GM21515 (cell line): ENCODE data around the gene MACROD2.
"Not testable (repeated sequence)": the region's sequence is repeated elsewhere in the genome, so short reads cannot be mapped to it uniquely, and the experiment has no call there.

Source experiments
- ATAC-seq: cut with Tn5 transposase; IDR thresholded peaks from one replicate; pipeline ENCODE4 v1.9.1; 2021; ENCODE audit not compliant: unreplicated experiment

Gene MACROD2

DNA sequence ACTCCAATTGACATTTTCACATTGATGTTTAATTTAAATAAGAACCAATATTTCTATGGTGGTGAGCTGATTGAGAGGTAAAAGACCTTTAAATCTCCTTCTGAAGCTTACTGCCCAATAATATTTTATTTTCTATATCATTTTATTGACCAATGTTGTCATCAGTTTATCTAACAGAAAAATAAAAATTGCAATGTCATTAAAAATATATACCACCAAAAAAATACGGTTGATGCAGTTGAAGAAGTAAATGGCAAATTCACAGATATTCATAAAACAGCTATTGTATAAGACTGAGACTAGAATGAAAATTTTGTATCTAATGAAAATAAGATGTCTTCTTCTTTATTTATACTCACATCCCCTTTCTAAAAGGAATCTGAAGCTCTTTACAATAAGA is 1375.1 kb downstream of the MACROD2 start:
- ATAC-seq = no peak

- ATAC-seq = no peak
These were observed 1379.4 kb downstream of the MACROD2 start for GRCh38 chr20:15374682-15375081.

GRCh38 chr20:15375836-15376235 is 1380.5 kb downstream of the MACROD2 start:
- ATAC-seq = no peak

DNA sequence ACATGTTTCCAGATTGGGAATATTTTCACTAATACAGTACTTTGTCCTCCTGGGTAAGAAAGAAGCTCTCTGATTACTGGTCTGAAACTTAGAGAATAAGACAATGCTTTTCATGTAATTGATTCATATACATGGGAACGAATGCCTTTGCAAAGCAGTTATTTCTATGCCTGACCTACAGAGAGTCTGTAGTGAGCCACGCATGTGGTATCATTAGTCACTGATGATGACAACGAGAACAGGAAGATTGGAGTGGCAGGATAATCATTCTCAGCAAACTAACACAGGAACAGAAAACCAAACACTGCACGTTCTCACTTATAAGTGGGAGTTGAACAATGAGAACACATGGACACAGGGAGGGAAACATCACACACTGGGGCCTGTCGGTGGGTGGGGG is 1382.3 kb downstream of the MACROD2 start:
- not testable (repeated sequence) for ATAC-seq

DNA sequence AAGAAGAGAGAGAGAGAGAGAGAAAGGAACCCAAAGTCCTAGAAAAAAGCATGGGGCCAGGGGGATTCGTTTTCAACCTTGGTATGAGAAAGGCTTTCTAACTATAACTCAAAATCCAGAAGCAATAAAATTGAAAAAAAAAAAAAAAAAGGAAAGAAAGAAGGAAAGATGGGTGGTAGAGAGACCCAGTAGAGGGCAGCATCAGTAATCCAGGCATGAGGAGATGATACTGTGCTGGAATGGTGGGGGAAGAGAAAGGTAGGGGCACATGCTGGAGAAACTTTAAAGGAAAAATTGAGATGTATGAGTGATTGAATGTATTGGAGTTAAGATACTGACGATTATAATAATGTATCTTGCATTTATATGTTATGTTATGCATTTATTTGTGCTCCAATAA is 1382.8 kb downstream of the MACROD2 start:
- ATAC-seq = no peak

- no peak for ATAC-seq
These were observed 1384.5 kb downstream of the MACROD2 start for GRCh38 chr20:15379681-15380296.

GRCh38 chr20:15380770-15381169 is 1385.5 kb downstream of the MACROD2 start:
- no peak for ATAC-seq

DNA sequence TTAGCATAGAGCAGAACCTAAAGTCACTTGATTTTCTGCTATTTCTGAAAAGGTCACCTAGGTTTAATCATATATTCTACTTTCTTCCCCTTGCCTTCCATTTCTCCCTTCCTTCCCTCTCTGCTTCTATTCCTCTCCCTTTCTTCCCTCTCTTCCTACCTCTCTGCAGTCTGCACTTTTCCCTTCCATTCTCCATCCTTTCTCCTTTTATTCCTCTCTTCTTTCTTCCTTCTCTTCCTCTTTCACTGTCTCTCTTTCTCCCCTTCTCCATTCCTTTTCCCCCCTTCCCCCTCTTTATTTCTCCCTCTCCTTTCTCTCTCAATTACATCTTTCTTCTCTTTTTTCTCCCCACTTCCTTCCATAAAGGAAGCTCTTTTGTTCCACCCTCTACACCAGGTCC is 1391.9 kb downstream of the MACROD2 start:
- ATAC-seq = no peak

GRCh38 chr20:15395457-15395856 is 1400.1 kb downstream of the MACROD2 start:
- no peak for ATAC-seq

DNA sequence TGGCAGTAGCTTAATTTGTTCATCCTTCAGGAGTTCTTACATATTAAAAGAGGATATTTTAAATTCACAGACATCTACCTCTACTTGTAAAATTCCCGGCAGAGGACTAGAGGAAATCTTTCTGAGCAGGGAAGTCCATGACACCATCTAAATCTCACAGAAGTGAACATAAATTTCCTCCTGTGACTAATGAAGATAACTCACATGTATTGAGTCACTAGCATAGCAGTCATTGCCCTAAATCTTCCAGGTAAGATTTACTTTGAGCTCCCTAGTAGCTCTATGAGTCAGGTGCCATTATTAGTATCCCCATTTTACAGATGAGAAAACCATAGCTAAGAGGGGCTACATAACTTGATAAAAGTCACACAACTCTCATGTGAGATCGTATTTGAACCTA is 1400.7 kb downstream of the MACROD2 start:
- no peak for ATAC-seq

GRCh38 chr20:15396900-15397299 is 1401.6 kb downstream of the MACROD2 start:
- no peak for ATAC-seq

- no peak for ATAC-seq
These were observed 1404.5 kb downstream of the MACROD2 start for GRCh38 chr20:15399781-15400180.

- ATAC-seq = no peak
These were observed 1410.8 kb downstream of the MACROD2 start for GRCh38 chr20:15406072-15406471.

- ATAC-seq = no peak
These were observed 1416.5 kb downstream of the MACROD2 start for GRCh38 chr20:15411781-15412180.

DNA sequence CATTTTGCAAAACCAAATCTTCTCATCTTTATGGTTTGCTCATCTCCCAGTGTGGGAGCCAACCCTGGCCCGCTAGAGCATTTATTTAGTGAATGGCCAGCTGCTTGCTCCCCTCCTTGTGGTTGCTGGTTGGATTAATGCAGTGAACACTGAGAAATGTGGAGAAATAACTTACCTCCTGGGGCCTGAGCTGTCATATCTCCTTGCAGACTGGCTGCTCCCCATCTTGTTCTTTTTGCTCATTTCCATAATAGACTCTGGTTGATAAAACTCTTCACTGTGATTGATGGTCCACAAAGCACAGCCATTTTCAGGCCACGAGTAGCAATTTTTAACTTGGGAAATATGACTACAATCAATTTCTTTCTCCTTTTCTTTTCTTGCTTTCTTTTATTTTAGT is 1420.6 kb downstream of the MACROD2 start:
- ATAC-seq = no peak

- no peak for ATAC-seq
These were observed 1424.5 kb downstream of the MACROD2 start for GRCh38 chr20:15419856-15420255.

DNA sequence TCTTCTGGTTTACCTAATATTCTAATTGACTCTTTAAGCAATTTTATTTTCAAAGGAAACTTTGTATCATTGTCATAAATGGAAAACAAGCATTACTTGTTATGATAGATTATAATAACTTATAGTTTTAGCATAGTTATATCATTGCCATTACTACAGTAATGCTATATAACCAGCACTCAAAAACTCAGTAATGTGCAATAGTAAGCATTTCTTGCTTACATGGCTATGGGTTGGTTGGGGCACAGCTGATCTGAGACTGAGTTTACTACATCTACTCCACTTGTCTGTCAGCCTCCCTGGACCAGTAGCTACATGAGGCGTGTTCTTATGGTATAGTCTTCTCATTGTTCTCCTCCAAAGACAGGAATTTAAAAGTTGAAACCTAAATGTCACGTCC is 1427.7 kb downstream of the MACROD2 start:
- no peak for ATAC-seq

DNA sequence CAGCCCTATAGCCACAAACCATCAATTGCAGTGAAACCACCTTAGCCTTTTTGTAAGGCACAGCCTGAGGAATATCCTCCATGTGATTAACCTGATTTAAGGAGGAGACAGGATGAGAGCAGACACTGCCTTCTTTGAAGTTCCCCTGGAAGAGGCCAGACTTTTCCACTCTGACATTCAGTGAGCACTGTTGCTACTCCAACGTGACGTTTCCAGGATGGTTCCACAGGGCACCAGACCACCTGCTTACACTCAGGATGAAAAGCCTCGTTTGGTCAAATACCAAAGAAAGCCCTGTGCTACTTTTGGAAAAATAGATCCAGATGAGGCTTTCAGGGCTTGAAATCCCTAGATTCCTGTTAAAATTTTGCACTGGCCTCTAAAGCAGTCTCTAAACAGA is 1444.2 kb downstream of the MACROD2 start:
- no peak for ATAC-seq

- ATAC-seq = no peak
These were observed 1444.9 kb downstream of the MACROD2 start for GRCh38 chr20:15440049-15440820.

DNA sequence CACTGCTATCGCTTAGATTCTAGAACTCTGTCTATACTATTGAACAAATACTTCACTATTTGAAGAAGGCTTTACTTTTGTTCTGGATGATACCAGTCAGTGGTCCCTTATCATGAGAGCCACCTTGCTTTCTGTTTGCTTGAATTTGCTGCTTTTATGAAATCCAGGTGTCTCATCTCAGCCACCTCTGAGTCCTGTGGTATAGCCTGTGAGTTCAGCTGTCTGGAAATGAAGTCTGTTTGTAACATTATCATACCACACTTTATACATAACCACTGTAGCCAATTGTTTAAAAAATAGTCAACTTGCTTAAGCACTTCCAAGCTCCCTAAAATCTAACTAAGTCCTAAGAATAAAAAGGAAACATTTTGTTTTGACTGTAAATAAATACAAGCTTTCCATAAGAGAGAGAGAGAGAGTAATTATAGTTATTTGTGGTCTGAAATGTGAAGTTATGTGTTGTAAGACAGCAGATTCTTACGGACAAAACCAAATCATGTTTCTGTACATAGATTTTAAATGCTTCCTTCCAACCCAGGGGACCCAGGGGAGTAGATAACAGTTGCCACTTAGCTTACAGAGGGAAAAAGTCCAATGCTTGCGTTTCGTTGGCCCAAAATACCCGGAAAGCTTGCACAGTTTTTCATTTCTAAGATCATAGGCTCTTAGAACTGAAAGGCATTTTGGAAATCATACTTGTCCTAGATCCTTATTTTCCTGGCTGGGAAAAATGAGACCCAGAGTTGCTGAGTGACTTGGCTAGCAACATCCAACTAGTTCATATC is 1449.9 kb downstream of the MACROD2 start:
- no peak for ATAC-seq

GRCh38 chr20:15446373-15446772 is 1451.1 kb downstream of the MACROD2 start:
- ATAC-seq = no peak

DNA sequence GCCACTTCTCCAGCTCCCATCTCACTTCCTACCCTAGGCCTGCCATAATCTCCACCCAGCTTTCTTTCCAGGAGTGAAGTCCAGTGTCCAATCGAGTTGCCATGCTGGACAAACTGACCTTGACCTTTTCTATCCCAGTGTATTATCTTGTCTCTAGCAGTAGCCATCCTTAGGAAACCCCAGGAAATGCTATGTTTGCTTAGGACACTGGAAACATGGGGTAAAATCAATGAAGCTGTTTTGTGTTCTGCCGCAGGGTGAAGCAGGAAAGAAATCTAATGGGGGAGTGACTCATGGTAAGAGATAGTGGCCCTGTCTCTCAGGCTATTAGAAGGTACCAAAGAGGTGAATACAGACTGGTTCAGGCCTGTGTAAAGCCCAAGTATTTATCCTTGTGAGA is 1452.2 kb downstream of the MACROD2 start:
- no peak for ATAC-seq
